ENCODE measurements around the gene ASTE1.
"Not testable (repeated sequence)": the region's sequence is repeated elsewhere in the genome, so short reads cannot be mapped to it uniquely, and the experiment has no call there.

The ASTE1 gene, protein sequence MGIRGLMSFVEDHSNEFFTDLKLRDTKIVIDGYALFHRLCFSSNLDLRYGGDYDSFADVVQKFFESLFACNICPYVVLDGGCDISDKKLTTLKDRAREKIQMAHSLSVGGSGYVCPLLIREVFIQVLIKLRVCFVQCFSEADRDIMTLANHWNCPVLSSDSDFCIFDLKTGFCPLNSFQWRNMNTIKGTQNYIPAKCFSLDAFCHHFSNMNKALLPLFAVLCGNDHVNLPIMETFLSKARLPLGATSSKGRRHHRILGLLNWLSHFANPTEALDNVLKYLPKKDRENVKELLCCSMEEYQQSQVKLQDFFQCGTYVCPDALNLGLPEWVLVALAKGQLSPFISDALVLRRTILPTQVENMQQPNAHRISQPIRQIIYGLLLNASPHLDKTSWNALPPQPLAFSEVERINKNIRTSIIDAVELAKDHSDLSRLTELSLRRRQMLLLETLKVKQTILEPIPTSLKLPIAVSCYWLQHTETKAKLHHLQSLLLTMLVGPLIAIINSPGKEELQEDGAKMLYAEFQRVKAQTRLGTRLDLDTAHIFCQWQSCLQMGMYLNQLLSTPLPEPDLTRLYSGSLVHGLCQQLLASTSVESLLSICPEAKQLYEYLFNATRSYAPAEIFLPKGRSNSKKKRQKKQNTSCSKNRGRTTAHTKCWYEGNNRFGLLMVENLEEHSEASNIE

DNA sequence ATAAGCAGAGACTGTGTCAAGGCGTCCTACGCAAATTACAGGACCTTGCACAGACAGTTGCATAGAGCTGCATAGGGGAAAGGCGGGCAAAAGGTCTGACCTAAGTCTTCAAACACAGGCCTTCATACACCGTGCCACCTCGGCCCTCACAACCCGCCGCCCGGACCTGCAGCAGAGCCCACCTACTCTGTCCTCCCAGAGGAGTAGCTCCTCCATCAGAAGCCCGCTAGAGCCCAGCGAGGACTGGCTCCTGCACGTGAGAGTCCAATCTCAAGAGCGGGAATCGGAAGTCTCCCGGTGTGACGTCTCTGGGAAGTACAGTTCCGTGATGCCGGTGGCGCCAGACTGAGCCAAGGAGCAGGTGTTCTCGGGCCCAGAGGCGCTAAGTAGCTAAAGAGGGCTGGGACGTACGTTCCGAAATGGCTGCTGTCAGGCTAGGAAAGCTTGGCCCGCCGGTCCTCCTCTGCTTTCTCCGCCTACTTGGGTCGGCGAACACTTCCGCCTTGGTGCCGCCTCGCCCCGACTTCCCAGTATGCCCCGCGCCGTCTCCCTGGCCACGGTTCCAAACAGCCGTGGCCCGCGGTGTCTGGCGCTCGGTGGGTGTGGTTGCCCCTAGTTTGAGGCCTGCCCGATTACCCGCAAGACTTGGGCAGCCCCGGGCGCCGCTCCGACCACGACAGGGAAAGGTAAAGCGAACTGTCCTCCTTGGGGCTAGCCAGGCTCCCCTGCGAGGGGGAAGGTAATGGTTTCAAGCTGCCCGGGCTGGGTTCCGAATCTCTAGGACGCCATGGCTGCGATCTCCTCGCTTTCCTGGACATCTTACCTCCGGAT is at the start of gene ASTE1, which contains the start of gene NEK11:
ASTE1 (minus strand) TSS at position 505 of the 831 bp plus-strand sequence. CDS start 1,519 bp downstream, outside the sequence.
NEK11 (plus strand) TSS at position 557 of the 831 bp plus-strand sequence. CDS start 2,832 bp downstream, outside the sequence.
- Mint-ChIP-seq H3K36me3 (ENCODE audit: insufficient read depth) (peaks cover 19% of the 10 kb centered on the region), H3K27me3 (no peaks in the 10 kb centered on the region), H3K9me3 (no peaks in the 10 kb centered on the region), H3K27ac (ENCODE audit: low read depth) (peak within 1 kb of the TSS; percentile 98), H3K4me1 (peaks cover 31% of the 10 kb centered on the region), H3K4me3 (peak within 1 kb of the TSS; percentile 91)
- ATAC-seq (replicated peaks; ENCODE audit: extremely low read depth, poor library complexity, severe bottlenecking): peak; percentile 96
- DNase-seq (ENCODE audit: low spot score in 2 of 2): peak; percentile 85 to 93

DNA sequence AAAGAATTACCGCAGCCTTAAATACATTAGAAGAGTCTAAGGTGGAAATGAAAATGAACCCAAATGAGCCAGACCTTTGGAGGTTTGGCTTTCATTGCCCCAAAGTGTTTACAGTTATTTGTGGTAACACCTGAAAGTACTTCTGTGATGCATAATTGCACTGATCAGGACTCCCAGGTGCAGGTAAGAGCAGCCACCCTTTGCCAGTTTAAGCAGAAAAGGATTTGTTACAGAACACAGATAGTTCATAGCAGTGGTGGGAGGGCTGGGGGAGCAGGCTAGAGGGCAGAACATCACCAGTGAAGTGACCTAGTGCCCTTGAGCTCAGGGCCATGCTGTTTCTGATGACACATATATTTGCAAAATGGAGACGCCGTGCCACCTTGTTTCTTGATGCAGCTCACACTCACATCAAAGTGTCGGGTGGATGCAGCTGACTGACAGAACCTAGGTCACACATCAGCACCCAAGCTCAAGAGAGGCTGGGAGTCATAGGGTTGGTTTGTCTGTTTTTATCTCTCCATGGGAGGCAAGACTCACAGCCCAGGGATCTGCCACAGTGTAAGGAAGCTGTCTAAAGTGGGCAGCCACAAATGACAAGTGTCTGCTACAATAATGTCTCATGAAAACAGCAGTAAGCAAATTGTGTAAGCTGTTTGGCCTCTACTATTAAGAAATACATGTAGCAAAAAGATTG is 49.2 kb upstream of the ASTE1 start:
- Mint-ChIP-seq H3K27ac (ENCODE audit: low read depth) (no peak overlapping the region), H3K4me3 (no peak overlapping the region), H3K27me3 (no peaks in the 10 kb centered on the region), H3K9me3 (no peaks in the 10 kb centered on the region), H3K36me3 (ENCODE audit: insufficient read depth) (no peaks in the 10 kb centered on the region), H3K4me1 (no peaks in the 10 kb centered on the region)
- no peak for DNase-seq (ENCODE audit: low spot score in 2 of 2)
- no peak for ATAC-seq (replicated peaks; ENCODE audit: extremely low read depth, poor library complexity, severe bottlenecking)

DNA sequence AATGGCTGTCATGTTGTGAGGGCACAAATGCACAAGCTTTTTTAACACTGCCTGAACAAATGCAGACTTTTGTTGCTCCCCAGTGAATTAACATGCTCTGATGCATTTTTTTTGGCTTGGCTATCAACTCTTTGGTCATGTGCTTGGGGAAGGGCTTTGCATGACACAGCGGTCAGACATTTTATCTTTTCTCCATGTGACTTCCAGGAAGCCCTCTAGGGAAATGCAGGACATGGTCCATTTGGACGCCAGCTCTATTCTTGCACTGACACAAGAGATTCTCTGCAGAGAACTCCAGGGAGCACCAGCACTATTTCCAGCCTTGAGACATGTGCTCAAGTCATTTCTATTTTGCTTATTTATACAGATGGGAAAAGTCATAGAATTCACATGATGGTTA is 46.2 kb upstream of the ASTE1 start:
- H3K36me3 Mint-ChIP-seq (ENCODE audit: insufficient read depth): no peaks in the 10 kb centered on the region
- no peaks in the 10 kb centered on the region for H3K9me3 Mint-ChIP-seq
- H3K4me3 Mint-ChIP-seq: no peak overlapping the region
- DNase-seq (ENCODE audit: low spot score in 2 of 2) (no peak), ATAC-seq (replicated peaks; ENCODE audit: extremely low read depth, poor library complexity, severe bottlenecking) (no peak)
- no peaks in the 10 kb centered on the region for H3K27me3 Mint-ChIP-seq
- no peak overlapping the region for H3K27ac Mint-ChIP-seq (ENCODE audit: low read depth)
- no peaks in the 10 kb centered on the region for H3K4me1 Mint-ChIP-seq

DNA sequence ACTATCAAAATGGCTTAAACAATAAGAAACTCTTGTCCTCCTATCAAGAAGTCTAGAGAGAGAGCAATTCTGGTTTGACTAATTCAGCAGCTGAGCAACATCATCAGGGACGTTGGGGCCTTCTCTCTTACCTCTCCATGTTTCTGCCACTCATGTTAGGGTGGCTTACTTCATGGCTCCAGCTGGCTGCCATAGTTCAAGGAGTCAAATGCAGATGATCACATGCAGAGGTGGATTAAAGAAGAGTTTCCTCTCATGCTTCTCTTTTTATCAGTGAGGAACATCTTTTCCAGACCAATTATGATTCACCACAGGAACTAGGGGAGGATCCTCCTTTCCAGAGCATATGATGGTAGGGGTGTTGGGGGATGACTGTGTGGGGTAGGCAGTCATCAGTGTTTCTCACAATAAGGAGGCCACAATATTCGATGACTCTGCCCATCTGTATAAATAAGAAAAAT is 45.5 kb upstream of the ASTE1 start:
- Mint-ChIP-seq H3K27me3 (no peaks in the 10 kb centered on the region), H3K36me3 (ENCODE audit: insufficient read depth) (no peaks in the 10 kb centered on the region), H3K4me3 (no peak overlapping the region), H3K9me3 (no peaks in the 10 kb centered on the region), H3K27ac (ENCODE audit: low read depth) (no peak overlapping the region), H3K4me1 (no peaks in the 10 kb centered on the region)
- DNase-seq (ENCODE audit: low spot score in 2 of 2): no peak
- ATAC-seq (replicated peaks; ENCODE audit: extremely low read depth, poor library complexity, severe bottlenecking): no peak

DNA sequence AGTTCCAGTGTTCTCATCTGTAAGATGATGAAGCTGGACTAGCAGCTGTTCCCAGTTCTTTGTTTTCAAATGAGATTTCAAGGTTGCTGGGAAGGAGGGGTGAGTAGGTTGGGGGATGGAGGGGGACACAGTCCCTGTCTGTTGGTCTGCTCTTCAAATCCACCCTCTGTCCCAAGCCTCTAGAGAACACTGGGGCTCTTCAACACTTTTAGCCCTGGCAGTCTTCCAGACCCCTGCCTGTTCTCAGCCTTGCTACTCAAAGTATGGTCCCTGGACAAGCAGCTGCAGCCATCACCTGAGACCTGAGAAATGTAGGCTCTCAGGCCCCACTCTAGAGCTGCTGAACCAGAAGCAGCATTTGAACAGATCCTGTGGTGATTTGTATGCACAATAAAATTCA is 41.4 kb upstream of the ASTE1 start:
- no peak overlapping the region for H3K4me3 Mint-ChIP-seq
- no peak for ATAC-seq (replicated peaks; ENCODE audit: extremely low read depth, poor library complexity, severe bottlenecking)
- DNase-seq (ENCODE audit: low spot score in 2 of 2): no peak
- no peak overlapping the region for H3K27ac Mint-ChIP-seq (ENCODE audit: low read depth)
- H3K27me3 Mint-ChIP-seq: no peaks in the 10 kb centered on the region
- H3K36me3 Mint-ChIP-seq (ENCODE audit: insufficient read depth): no peaks in the 10 kb centered on the region
- H3K9me3 Mint-ChIP-seq: no peaks in the 10 kb centered on the region
- H3K4me1 Mint-ChIP-seq: no peaks in the 10 kb centered on the region

DNA sequence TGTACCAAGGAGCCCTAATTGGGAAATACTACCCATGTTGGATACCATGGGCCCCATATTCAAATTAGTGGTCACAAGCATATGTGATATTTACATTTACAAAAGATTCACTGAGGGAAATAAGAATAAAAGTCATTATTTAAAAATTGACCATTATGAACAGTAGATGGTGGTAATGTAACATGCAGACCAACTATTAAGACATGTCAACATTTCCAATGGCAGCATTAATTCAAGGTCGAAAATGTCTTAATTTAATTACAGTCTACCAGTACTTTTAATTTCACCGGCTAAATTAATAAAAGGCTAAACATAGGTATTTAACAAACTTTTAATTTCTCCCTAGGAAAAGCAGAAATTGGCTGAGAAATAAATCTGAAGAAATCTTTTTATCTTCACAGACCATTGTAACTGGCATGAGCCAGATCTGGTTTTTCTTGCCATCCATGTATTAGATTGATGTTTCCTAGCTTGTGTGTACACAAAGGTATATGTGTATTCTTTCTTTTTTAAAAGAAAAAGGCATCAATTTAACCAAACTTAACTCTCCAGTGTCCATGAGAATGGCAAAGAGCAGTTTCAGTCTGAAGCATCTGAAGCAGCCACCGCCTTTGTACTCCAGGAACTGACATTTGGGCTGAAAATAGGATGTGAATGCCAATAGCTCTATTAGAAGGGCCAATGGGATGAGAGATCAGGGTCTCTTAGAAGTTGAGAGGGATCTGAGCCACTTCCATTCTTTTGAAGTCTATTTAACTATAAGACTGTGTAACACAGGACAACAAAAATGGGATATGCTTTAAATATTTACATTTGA is 26.6 kb upstream of the ASTE1 start:
- ATAC-seq (replicated peaks; ENCODE audit: extremely low read depth, poor library complexity, severe bottlenecking): no peak
- no peaks in the 10 kb centered on the region for H3K4me1 Mint-ChIP-seq
- H3K9me3 Mint-ChIP-seq: no peaks in the 10 kb centered on the region
- no peaks in the 10 kb centered on the region for H3K36me3 Mint-ChIP-seq (ENCODE audit: insufficient read depth)
- H3K4me3 Mint-ChIP-seq: no peak overlapping the region
- H3K27ac Mint-ChIP-seq (ENCODE audit: low read depth): no peak overlapping the region
- no peaks in the 10 kb centered on the region for H3K27me3 Mint-ChIP-seq
- no peak for DNase-seq (ENCODE audit: low spot score in 2 of 2)

DNA sequence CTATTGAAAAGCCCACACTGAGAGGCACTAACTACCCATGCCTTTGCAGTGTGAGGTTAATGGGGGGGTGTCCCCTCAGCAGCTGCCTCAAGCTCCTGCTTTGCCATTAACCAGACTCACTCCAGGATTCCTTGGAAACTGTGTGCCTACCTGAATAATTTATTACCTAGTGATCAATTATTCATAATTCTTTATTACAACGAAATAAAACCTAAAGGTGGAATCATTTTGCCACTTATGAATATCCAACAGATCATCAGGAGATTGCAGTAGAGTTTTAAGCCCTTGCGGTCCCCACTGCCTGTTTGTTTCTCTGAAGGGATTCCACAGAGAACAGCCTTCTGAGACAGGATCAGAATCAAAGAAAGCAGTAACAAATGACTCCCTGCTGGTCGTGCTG is 23.4 kb upstream of the ASTE1 start:
- H3K4me1 Mint-ChIP-seq: peaks cover 8% of the 10 kb centered on the region
- H3K27me3 Mint-ChIP-seq: no peaks in the 10 kb centered on the region
- no peak for DNase-seq (ENCODE audit: low spot score in 2 of 2)
- H3K9me3 Mint-ChIP-seq: peaks cover 5% of the 10 kb centered on the region
- no peak for ATAC-seq (replicated peaks; ENCODE audit: extremely low read depth, poor library complexity, severe bottlenecking)
- no peak overlapping the region for H3K27ac Mint-ChIP-seq (ENCODE audit: low read depth)
- no peaks in the 10 kb centered on the region for H3K36me3 Mint-ChIP-seq (ENCODE audit: insufficient read depth)
- H3K4me3 Mint-ChIP-seq: no peak overlapping the region

DNA sequence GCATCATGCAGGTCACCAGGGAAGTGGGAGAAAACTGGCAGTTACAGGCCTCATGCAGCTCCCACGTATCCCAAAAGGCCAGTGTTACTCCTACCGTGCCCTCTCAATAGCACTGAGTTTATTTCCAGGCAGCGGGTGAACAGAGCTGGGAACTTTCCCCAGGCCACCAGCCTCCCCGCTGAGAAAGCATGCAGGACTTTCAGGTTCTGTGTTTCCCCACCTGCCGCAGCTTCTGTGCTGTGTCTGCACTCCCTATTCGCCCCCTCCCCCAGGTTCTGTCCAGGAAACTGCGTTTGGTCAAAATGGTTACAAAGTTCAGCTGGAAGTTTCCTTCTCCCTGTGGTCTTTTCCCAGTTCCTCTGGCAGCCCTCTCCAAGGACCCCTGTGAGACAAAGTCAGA is 21.4 kb upstream of the ASTE1 start:
- no peak overlapping the region for H3K27ac Mint-ChIP-seq (ENCODE audit: low read depth)
- H3K36me3 Mint-ChIP-seq (ENCODE audit: insufficient read depth): no peaks in the 10 kb centered on the region
- no peaks in the 10 kb centered on the region for H3K27me3 Mint-ChIP-seq
- peaks cover 13% of the 10 kb centered on the region for H3K4me1 Mint-ChIP-seq
- no peak for DNase-seq (ENCODE audit: low spot score in 2 of 2)
- peaks cover 25% of the 10 kb centered on the region for H3K9me3 Mint-ChIP-seq
- H3K4me3 Mint-ChIP-seq: no peak overlapping the region
- ATAC-seq (replicated peaks; ENCODE audit: extremely low read depth, poor library complexity, severe bottlenecking): no peak

DNA sequence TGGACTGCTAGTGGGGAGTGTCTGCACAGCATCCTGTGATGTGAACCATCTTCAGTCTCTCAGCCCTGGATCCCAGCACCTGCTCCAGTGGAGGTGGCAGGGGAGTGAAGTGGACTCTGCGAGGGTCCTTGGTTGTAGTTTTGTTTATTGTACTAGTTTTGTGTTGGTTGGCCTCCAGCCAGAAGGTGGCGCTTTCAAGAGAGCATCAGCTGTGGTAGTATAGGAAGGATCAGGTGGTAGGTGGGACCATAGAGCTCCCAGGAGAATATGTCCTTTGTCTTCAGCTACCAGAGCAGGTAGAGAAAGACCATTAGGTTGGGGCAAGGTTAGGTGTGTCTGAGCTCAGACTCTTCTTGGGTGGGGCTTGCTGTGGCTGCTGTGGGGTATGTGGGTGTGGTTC is 21.0 kb upstream of the ASTE1 start:
- no peak for DNase-seq (ENCODE audit: low spot score in 2 of 2)
- no peak for ATAC-seq (replicated peaks; ENCODE audit: extremely low read depth, poor library complexity, severe bottlenecking)
- Mint-ChIP-seq H3K4me3 (no peak overlapping the region), H3K27me3 (no peaks in the 10 kb centered on the region), H3K36me3 (ENCODE audit: insufficient read depth) (no peaks in the 10 kb centered on the region), H3K4me1 (peaks cover 18% of the 10 kb centered on the region), H3K27ac (ENCODE audit: low read depth) (no peak overlapping the region), H3K9me3 (peaks cover 25% of the 10 kb centered on the region)

DNA sequence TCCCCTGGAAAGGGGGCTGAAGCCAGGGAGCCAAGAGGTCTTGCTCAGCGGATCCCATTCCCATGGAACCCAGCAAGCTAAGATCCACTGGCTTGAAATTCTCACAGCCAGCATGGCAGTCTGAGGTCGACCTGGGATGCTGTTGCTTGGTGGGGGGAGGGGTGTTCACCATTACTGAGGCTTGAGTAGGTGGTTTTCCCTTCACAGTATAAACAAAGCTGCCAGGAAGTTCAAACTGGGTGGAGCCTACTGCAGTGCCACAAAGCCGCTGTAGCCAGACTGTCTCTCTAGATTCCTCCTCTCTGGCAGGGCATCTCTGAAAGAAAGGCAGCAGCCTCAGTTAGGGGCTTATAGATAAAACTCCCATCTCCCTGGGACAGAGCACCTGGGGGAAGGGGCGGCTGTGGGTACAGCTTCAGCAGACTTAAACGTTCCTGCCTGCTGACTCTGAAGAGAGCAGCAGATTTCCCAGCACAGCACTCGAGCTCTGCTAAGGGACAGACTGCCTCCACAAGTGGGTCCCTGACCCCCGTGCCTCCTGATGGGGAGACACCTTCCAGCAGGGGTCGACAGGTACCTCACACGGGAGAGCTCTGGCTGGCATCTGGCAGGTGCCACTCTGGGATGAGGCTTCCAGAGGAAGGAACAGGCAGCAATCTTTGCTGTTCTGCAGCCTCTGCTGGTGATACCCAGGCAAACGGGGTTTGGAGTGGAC is 15.8 kb upstream of the ASTE1 start:
- H3K36me3 Mint-ChIP-seq (ENCODE audit: insufficient read depth); H3K27me3 Mint-ChIP-seq: not testable (repeated sequence)
- peak overlapping the region; percentile 70 for H3K27ac Mint-ChIP-seq (ENCODE audit: low read depth)
- ATAC-seq (replicated peaks; ENCODE audit: extremely low read depth, poor library complexity, severe bottlenecking) (peak; percentile 86), DNase-seq (ENCODE audit: low spot score in 2 of 2) (peak in 1 of 2 donors; percentile 43)
- H3K4me3 Mint-ChIP-seq: peak overlapping the region; percentile 43
- peaks cover 25% of the 10 kb centered on the region for H3K9me3 Mint-ChIP-seq
- H3K4me1 Mint-ChIP-seq: peaks cover 23% of the 10 kb centered on the region

DNA sequence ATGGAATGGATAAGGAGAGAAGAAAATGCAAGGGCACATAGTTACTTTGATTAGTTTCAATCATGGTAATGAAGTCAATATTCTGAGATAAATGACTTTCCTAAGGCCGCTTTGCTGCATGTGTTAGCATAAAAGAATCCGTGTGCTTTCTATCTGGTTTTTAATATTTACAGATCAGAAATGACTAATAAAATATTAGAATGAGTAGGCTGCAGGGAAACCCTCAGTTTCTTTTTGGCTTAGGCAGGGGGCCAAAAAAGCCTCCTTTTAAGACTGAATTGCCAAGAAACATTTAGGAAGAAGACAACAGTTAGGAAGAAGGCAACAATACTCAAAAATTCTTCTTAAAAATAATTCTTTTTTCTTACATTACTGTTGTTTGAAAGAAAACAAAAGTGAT is 11.7 kb upstream of the ASTE1 start:
- H3K4me1 Mint-ChIP-seq: peaks cover 18% of the 10 kb centered on the region

More for the DNA sequence above, 11.7 kb upstream of the ASTE1 start:
- H3K4me3 Mint-ChIP-seq: no peak overlapping the region
- H3K27ac Mint-ChIP-seq (ENCODE audit: low read depth): no peak overlapping the region
- no peaks in the 10 kb centered on the region for H3K36me3 Mint-ChIP-seq (ENCODE audit: insufficient read depth)
- H3K27me3 Mint-ChIP-seq: no peaks in the 10 kb centered on the region
- H3K9me3 Mint-ChIP-seq: peaks cover 3% of the 10 kb centered on the region
- DNase-seq (ENCODE audit: low spot score in 2 of 2) (no peak), ATAC-seq (replicated peaks; ENCODE audit: extremely low read depth, poor library complexity, severe bottlenecking) (no peak)
